SK-N-SH (cell line): ENCODE measurements around the gene LTB4R2. TPM values are rescaled to one million over a fixed set of nuclear protein-coding genes. Genes with fewer than 3 reads are reported as not detected.

ENCODE experiments used
- CTCF ChIA-PET: fragments of 300-600, 350-600 bp; formaldehyde crosslinking; extraction: SDS; loops from one replicate; lab custom pipeline; 2021; lab: Yijun Ruan, JAX
- POLR2A ChIA-PET: fragments of 350-600 bp; sonication (Branson Sonifier 250); formaldehyde crosslinking; extraction: SDS; loops from one replicate; lab custom pipeline; 2020; ENCODE audit warnings: antibody characterized with exemption, inconsistent platforms; lab: Yijun Ruan, JAX
- DNase-seq: peaks from one replicate; pipeline ENCODE4 v3.0.0; 2012
- H2AFZ ChIP-seq: fragments of 200-600 bp; sonication (generic); 2 replicates; pipeline ENCODE4 v1.8.1; 2016; ENCODE audit warnings: antibody characterized with exemption, mild to moderate bottlenecking, low read depth
- H3F3A ChIP-seq: fragments of 200-600 bp; sonication (generic); replicated peaks from 2 replicates; pipeline ENCODE3; 2016; ENCODE audit warnings: antibody characterized with exemption, mild to moderate bottlenecking; ENCODE audit not compliant: insufficient read depth
- H3K27ac ChIP-seq, 2 experiments: fragments of 200-500 bp in 1 of 2; fragments of 200-600 bp in 1 of 2; sonication (Bioruptor generic) in 1 of 2; sonication (generic), shearing (Covaris generic) in 1 of 2; 2 replicates each; pipeline versions ENCODE4 v1.5.1 to v1.6.1; 2014 to 2016; ENCODE audit warnings: low read depth in 2 of 2, inconsistent platforms in 1 of 2, low read length in 1 of 2, mild to moderate bottlenecking in 1 of 2, mixed read lengths in 1 of 2
- H3K27me3 ChIP-seq: fragments of 200-600 bp; sonication (generic), shearing (Covaris generic); 2 replicates; pipeline ENCODE4 v1.6.1; 2016; ENCODE audit warnings: mixed run types; ENCODE audit not compliant: insufficient read depth
- H3K36me3 ChIP-seq, 2 experiments: fragments of 200-500 bp in 1 of 2; fragments of 200-600 bp in 1 of 2; sonication (Bioruptor generic) in 1 of 2; sonication (generic) in 1 of 2; replicated peaks in 1 of 2; 2 replicates each; pipeline versions ENCODE3 to v1.5.1; 2014 to 2016; ENCODE audit warnings: low read length in 1 of 2, mild to moderate bottlenecking in 1 of 2; ENCODE audit not compliant: insufficient read depth in 2 of 2, control insufficient read depth in 1 of 2
- H3K4me1 ChIP-seq, 2 experiments: fragments of 200-500 bp in 1 of 2; fragments of 200-600 bp in 1 of 2; sonication (Bioruptor generic) in 1 of 2; sonication (generic), shearing (Covaris generic) in 1 of 2; 2 replicates each; pipeline versions ENCODE4 v1.5.1 to v1.6.1; 2014 to 2016; ENCODE audit warnings: low read depth in 1 of 2, low read length in 1 of 2, mixed run types in 1 of 2; ENCODE audit not compliant: insufficient read depth in 2 of 2, control insufficient read depth in 1 of 2
- H3K4me2 ChIP-seq: fragments of 200-600 bp; sonication (generic), shearing (Covaris generic); 2 replicates; pipeline ENCODE4 v1.6.1; 2017; ENCODE audit warnings: mixed run types
- H3K4me3 ChIP-seq, 2 experiments: fragments of 200-500 bp in 1 of 2; fragments of 200-600 bp in 1 of 2; sonication (Bioruptor generic) in 1 of 2; sonication (generic), shearing (Covaris generic) in 1 of 2; 2 replicates each; pipeline versions ENCODE4 v1.5.1 to v1.8.1; 2014 to 2016; ENCODE audit warnings: low read depth in 2 of 2, inconsistent platforms in 1 of 2, low read length in 1 of 2, mild to moderate bottlenecking in 1 of 2, mixed read lengths in 1 of 2, moderate library complexity in 1 of 2
- H3K79me2 ChIP-seq: fragments of 200-600 bp; sonication (generic); 2 replicates; pipeline ENCODE4 v1.8.1; 2017; ENCODE audit warnings: mild to moderate bottlenecking; ENCODE audit not compliant: insufficient read depth
- H3K9ac ChIP-seq: fragments of 200-600 bp; sonication (generic); 2 replicates; pipeline ENCODE4 v1.6.1; 2017; ENCODE audit warnings: mixed run types
- H3K9me2 ChIP-seq: fragments of 200-600 bp; sonication (generic); 2 replicates; pipeline ENCODE4 v1.6.1; 2017; ENCODE audit warnings: mixed run types
- H3K9me3 ChIP-seq: fragments of 200-600 bp; sonication (generic); 2 replicates; pipeline ENCODE4 v1.6.1; 2017; ENCODE audit warnings: mixed run types, mild to moderate bottlenecking, moderate library complexity
- H4K20me1 ChIP-seq: fragments of 200-600 bp; sonication (generic); 2 replicates; pipeline ENCODE4 v1.6.1; 2017; ENCODE audit warnings: mild to moderate bottlenecking, mixed run types; ENCODE audit not compliant: insufficient read depth
- ELF1 ChIP-seq: IDR thresholded peaks from 2 replicates; pipeline ENCODE4 v1.4.0; 2012
- EP300 ChIP-seq, 2 experiments: IDR thresholded peaks; 2 replicates each; pipeline versions ENCODE4 v1.4.0 to v1.6.1; 2012; ENCODE audit warnings: borderline replicate concordance in 1 of 2, low read depth in 1 of 2, low read length in 1 of 2
- FOXJ3 ChIP-seq: sonication (generic); formaldehyde crosslinking; IDR thresholded peaks from 2 replicates; pipeline ENCODE4 v1.5.1; 2020; ENCODE audit warnings: mild to moderate bottlenecking, missing genetic modification reagents
- GATA2 ChIP-seq: sonication (generic); formaldehyde crosslinking; IDR thresholded peaks from 2 replicates; pipeline ENCODE4 v1.5.0; 2020; ENCODE audit warnings: mild to moderate bottlenecking, missing genetic modification reagents
- IRF3 ChIP-seq: fragments of 150-350 bp; IDR thresholded peaks from 2 replicates; pipeline ENCODE4 v1.6.1; 2016; ENCODE audit warnings: mild to moderate bottlenecking, low read depth, low read length
- JUND ChIP-seq: IDR thresholded peaks from 2 replicates; pipeline ENCODE4 v1.4.0; 2012
- NFIC ChIP-seq: IDR thresholded peaks from 2 replicates; pipeline ENCODE4 v1.4.0; 2012; ENCODE audit warnings: borderline replicate concordance
- NRF1 ChIP-seq: IDR thresholded peaks from 2 replicates; pipeline ENCODE4 v1.6.1; 2012; ENCODE audit warnings: low read depth, mild to moderate bottlenecking, low read length
- POLR2AphosphoS5 ChIP-seq: IDR thresholded peaks from 2 replicates; pipeline ENCODE4 v1.6.1; 2012; ENCODE audit warnings: low read depth, low read length
- RXRA ChIP-seq: IDR thresholded peaks from 2 replicates; pipeline ENCODE4 v1.4.0; 2012; ENCODE audit warnings: low read depth, mild to moderate bottlenecking, borderline replicate concordance
- TAF1 ChIP-seq: IDR thresholded peaks from 2 replicates; pipeline ENCODE4 v1.6.1; 2012; ENCODE audit warnings: low read depth, mild to moderate bottlenecking, low read length, moderate library complexity, borderline replicate concordance
- USF1 ChIP-seq: IDR thresholded peaks from 2 replicates; pipeline ENCODE4 v1.4.0; 2012; ENCODE audit warnings: low read depth, borderline replicate concordance
- YY1 ChIP-seq: IDR thresholded peaks from 2 replicates; pipeline ENCODE4 v1.4.0; 2012; ENCODE audit warnings: low read depth, mild to moderate bottlenecking
- WGBS: methylation state at CpG from one replicate; pipeline ENCODE4 v1.1.6; 2017; ENCODE audit warnings: low lambda C conversion rate; 5-methylcytosine and 5-hydroxymethylcytosine counted together
- polyA plus RNA-seq, 3 experiments: library from polyadenylated mRNA; depleted of rRNA; stranded (reverse); fragments of >200 nt; gene quantifications; 2 replicates each; pipeline ENCODE4 v1.2.3, GENCODE V29; 2012
- TF ChIP-seq, protein P1 (sequence below): IDR thresholded peaks from 2 replicates; pipeline ENCODE4 v1.4.0; 2012; ENCODE audit warnings: low read depth, borderline replicate concordance
- TF ChIP-seq, protein P2 (sequence below): fragments of 150-350 bp; IDR thresholded peaks from 2 replicates; pipeline ENCODE4 v1.6.1; 2017; ENCODE audit warnings: antibody characterized with exemption, low read length, low read depth, borderline replicate concordance
- TF ChIP-seq, protein P3 (sequence below): IDR thresholded peaks from 2 replicates; pipeline ENCODE4 v1.6.1; 2012; ENCODE audit warnings: mild to moderate bottlenecking, low read depth, low read length, moderate library complexity

The LTB4R2 gene
- polyA plus RNA-seq, 1 of the 3 experiments (the other 2 are of a cell fraction), result 8.2 TPM

DNA sequence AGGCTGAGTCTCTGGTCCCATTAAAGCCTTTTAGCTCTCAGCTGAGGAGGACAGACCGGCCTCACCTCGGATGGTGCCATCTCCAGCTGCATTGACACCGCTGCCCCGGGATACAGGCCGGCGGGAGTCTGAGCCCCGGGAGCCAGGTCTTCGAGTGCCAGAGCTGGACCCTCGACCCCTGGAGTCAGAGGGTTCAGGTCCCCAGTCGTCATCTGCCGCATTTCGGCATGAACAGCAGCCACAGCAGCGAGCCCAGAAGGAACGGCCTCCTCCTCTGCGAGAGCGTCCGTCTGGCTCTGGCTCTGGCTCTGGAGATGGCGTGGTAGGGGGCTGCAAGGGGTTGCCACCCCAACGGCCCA is 48.0 kb upstream of the LTB4R2 start:
- Histone ChIP-seq H3K27ac (no peak overlapping the region), H4K20me1 (no peaks in the 10 kb centered on the region), H2AFZ (no peak overlapping the region), H3K9me2 (no peaks in the 10 kb centered on the region), H3K79me2 (no peaks in the 10 kb centered on the region), H3K27me3 (no peaks in the 10 kb centered on the region), H3K4me3 (no peak overlapping the region), H3F3A (peaks cover 5% of the 10 kb centered on the region), H3K9me3 (no peaks in the 10 kb centered on the region), H3K36me3 (peaks cover 3 to 14% of the 10 kb centered on the region in 2 experiments), H3K4me2 (no peak overlapping the region), H3K4me1 (peaks cover 0 to 3% of the 10 kb centered on the region in 2 experiments; a peak in 1 of 4 replicates), H3K9ac (no peak overlapping the region)
- TF ChIP-seq EP300 (IDR thresholded peaks at IDR 0.05; ENCODE audit: borderline replicate concordance in 1 of 2, low read depth in 1 of 2, low read length in 1 of 2) (no peak), GATA2 (CRISPR knock-in tag) (no peak), NRF1 (no peak), IRF3 (no peak), USF1 (no peak), RXRA (no peak), NFIC (no peak), JUND (no peak), YY1 (no peak)
- TF ChIP-seq, protein P1, sequence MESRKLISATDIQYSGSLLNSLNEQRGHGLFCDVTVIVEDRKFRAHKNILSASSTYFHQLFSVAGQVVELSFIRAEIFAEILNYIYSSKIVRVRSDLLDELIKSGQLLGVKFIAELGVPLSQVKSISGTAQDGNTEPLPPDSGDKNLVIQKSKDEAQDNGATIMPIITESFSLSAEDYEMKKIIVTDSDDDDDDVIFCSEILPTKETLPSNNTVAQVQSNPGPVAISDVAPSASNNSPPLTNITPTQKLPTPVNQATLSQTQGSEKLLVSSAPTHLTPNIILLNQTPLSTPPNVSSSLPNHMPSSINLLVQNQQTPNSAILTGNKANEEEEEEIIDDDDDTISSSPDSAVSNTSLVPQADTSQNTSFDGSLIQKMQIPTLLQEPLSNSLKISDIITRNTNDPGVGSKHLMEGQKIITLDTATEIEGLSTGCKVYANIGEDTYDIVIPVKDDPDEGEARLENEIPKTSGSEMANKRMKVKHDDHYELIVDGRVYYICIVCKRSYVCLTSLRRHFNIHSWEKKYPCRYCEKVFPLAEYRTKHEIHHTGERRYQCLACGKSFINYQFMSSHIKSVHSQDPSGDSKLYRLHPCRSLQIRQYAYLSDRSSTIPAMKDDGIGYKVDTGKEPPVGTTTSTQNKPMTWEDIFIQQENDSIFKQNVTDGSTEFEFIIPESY, result no peak
- CTCF ChIA-PET, result interaction anchor here (1.1 to 3.7 kb wide), 3 partner anchors 19 to 46 kb away, joined by 4 to 20 read pairs (median 5); partner anchors contain the start of genes CIDEB and TINF2
- WGBS, result 97% methylated on average over 5 of the region's 19 CpGs
- DNase-seq, result no peak
- POLR2A ChIA-PET, result interaction anchor here (1.5 kb wide), 1 partner anchor 9 kb away, joined by 5 read pairs; no protein-coding TSS in a partner anchor

DNA sequence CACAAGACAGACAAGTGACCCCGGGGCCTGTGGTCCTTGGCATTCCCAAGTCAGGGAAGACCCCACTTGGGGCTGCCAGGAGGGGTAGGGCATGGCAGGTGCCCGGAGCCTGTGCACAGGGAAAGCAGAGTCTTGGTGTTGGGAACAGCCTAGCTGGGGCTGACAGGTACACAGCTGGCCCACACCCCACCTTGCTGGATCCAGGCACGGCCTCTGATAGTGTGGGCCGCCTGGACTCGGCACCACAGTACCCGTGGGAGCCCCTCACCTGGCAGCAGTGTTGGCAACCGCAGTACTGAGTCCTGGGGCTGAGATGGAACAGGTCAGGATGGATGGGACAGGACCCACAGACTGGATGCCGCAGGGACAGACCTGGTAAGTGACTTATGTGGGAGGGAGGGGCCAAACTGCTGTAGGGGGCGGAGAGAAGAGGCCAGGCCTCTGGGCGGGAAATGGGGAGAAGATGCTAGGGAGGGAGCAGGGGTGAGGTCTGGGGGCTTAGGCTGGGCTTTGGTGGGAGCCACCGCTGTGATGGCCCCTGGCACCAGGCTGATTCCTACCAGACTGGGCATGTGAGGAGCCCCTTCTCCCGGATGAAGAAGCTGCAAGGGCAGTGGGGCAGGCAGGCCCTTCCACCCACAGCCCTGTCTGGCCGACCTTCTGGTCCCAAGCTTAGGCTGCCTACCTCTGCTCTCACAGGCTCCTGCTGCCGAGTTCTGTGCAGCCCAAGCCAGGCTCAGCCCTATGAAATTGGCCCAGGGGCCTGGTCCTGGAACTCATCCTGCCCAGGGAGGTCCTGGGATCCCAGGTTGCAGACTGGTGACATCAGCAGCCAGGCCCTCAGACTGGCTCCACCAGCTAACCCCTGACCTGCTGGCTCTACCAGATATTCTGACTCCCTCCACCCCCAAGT is 46.9 kb upstream of the LTB4R2 start, which contains the start of gene TGM1:
Gene TGM1, minus strand, starts transcription at position 357 of the 913 bp plus-strand sequence. CDS start 825 bp downstream, outside the sequence.
- CTCF ChIA-PET, result interaction anchor here (0.6 to 3.7 kb wide), 5 partner anchors 17 to 75 kb away, joined by 3 to 20 read pairs (median 5); partner anchors contain the start of genes CIDEB and TINF2
- Histone ChIP-seq H3K4me2 (no peak within 1 kb of the TSS), H3K36me3 (peaks cover 0 to 17% of the 10 kb centered on the region in 2 experiments), H3K4me1 (peaks cover 0 to 3% of the 10 kb centered on the region in 2 experiments; a peak in 1 of 4 replicates), H3K4me3 (no peak within 1 kb of the TSS), H3K27ac (no peak within 1 kb of the TSS), H3K79me2 (no peaks in the 10 kb centered on the region), H4K20me1 (no peaks in the 10 kb centered on the region), H3K27me3 (no peaks in the 10 kb centered on the region)
- WGBS, result 85% methylated on average over 3 of the region's 14 CpGs
- TF ChIP-seq ELF1 (no peak), POLR2AphosphoS5 (no peak), GATA2 (CRISPR knock-in tag) (no peak), RXRA (no peak), FOXJ3 (CRISPR knock-in tag) (no peak), TAF1 (no peak)
- TF ChIP-seq, protein P2, sequence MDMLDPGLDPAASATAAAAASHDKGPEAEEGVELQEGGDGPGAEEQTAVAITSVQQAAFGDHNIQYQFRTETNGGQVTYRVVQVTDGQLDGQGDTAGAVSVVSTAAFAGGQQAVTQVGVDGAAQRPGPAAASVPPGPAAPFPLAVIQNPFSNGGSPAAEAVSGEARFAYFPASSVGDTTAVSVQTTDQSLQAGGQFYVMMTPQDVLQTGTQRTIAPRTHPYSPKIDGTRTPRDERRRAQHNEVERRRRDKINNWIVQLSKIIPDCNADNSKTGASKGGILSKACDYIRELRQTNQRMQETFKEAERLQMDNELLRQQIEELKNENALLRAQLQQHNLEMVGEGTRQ, result no peak
- TF ChIP-seq, protein P3, sequence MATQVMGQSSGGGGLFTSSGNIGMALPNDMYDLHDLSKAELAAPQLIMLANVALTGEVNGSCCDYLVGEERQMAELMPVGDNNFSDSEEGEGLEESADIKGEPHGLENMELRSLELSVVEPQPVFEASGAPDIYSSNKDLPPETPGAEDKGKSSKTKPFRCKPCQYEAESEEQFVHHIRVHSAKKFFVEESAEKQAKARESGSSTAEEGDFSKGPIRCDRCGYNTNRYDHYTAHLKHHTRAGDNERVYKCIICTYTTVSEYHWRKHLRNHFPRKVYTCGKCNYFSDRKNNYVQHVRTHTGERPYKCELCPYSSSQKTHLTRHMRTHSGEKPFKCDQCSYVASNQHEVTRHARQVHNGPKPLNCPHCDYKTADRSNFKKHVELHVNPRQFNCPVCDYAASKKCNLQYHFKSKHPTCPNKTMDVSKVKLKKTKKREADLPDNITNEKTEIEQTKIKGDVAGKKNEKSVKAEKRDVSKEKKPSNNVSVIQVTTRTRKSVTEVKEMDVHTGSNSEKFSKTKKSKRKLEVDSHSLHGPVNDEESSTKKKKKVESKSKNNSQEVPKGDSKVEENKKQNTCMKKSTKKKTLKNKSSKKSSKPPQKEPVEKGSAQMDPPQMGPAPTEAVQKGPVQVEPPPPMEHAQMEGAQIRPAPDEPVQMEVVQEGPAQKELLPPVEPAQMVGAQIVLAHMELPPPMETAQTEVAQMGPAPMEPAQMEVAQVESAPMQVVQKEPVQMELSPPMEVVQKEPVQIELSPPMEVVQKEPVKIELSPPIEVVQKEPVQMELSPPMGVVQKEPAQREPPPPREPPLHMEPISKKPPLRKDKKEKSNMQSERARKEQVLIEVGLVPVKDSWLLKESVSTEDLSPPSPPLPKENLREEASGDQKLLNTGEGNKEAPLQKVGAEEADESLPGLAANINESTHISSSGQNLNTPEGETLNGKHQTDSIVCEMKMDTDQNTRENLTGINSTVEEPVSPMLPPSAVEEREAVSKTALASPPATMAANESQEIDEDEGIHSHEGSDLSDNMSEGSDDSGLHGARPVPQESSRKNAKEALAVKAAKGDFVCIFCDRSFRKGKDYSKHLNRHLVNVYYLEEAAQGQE, result no peak
- TF ChIP-seq, all 33 proteins: peak for 0
- no peak within 1 kb of the TSS for H3K9ac ChIP-seq
- POLR2A ChIA-PET, result no interaction called here
- no peaks in the 10 kb centered on the region for H3K9me3 ChIP-seq
- DNase-seq, result no peak
- no peaks in the 10 kb centered on the region for H3F3A ChIP-seq
- H2AFZ ChIP-seq, result no peak within 1 kb of the TSS
- H3K9me2 ChIP-seq, result no peaks in the 10 kb centered on the region
